ES-I3 (cell line): ENCODE results near the gene ARHGEF6.

Experiments used
- H3K36me3 ChIP-seq: 2 replicates; pipeline ENCODE4 v1.6.1; 2013; ENCODE audit warnings: mild to moderate bottlenecking, low read length, control low read depth, moderate library complexity; ENCODE audit not compliant: insufficient read depth
- H3K4me1 ChIP-seq: 2 replicates; pipeline ENCODE4 v1.6.1; 2013; ENCODE audit warnings: mild to moderate bottlenecking, control low read depth, low read length; ENCODE audit not compliant: insufficient read depth
- H3K9ac ChIP-seq: 2 replicates; pipeline ENCODE4 v1.6.1; 2013; ENCODE audit warnings: low read depth, mild to moderate bottlenecking, low read length, moderate library complexity
- H3K9me3 ChIP-seq: 2 replicates; pipeline ENCODE4 v1.6.1; 2013; ENCODE audit warnings: mild to moderate bottlenecking, low read length, moderate library complexity; ENCODE audit not compliant: control insufficient read depth, insufficient read depth

Gene ARHGEF6

GRCh38 chrX:136747003-136747986 is 33.4 kb downstream of the ARHGEF6 start:
- Histone ChIP-seq H3K4me1 (peaks cover 18% of the 10 kb centered on the region), H3K9ac (no peak overlapping the region), H3K36me3 (no peaks in the 10 kb centered on the region), H3K9me3 (no peaks in the 10 kb centered on the region)

GRCh38 chrX:136745215-136746173 is 35.2 kb downstream of the ARHGEF6 start:
- H3K9ac ChIP-seq, result no peak overlapping the region
- H3K9me3 ChIP-seq, result no peaks in the 10 kb centered on the region
- H3K36me3 ChIP-seq, result no peaks in the 10 kb centered on the region
- H3K4me1 ChIP-seq, result peaks cover 18% of the 10 kb centered on the region

- no peaks in the 10 kb centered on the region for H3K9me3 ChIP-seq
- peaks cover 18% of the 10 kb centered on the region for H3K4me1 ChIP-seq
- H3K9ac ChIP-seq, result no peak overlapping the region
- no peaks in the 10 kb centered on the region for H3K36me3 ChIP-seq
Observed at GRCh38 chrX:136742721-136743379, 37.9 kb downstream of the ARHGEF6 start.

DNA sequence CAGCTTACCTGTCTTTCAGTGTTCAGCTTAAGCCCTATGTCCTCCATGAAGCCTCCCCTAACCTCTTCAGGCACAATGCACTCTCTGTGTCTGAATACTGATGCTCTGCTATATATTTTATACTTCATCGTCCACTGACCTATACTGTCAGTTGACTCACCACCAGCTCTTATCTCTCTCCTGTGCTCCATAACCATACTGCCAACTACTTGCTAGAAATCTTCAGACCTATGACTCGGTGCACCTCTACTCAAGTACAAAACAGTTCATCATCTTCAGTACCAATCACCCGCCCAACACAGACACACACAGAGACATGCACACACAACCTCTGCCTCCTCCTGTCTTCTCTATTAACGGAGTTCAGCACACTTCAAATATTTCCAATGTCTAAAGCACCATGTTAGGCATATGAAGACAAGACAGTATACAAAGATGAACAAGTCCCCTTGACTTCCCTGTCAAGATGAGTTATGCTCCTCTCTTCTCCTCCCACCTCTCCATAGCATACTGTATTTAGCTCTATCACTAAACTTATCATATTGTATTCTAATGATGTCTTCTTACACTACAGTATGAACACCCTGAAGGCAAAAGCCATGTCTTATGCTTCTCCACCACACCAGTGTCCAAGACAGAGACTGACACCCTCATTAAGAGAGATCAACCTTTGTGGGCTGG is 42.5 kb downstream of the ARHGEF6 start:
- H3K4me1 ChIP-seq, result no peaks in the 10 kb centered on the region

DNA sequence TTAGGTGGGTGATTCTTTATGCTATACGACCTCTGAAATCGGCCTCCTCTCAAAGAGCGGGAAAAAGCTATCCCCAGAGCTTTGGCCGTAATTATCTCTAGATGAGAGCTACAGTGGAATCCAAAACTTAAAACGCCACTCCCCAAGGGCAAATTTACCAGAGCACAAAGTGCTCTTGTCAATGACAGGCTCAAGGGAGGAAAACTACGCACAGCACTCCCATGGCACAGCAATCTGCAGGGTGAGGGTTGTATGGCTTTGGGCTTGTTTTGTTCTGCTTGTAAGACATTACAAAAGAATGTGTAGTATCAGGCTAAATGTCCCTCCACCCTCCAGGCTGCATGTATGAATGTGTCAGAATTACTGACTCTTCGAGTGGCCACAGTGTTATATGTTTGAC is 44.0 kb downstream of the ARHGEF6 start:
- Histone ChIP-seq H3K9ac (no peak overlapping the region), H3K4me1 (no peaks in the 10 kb centered on the region), H3K36me3 (no peaks in the 10 kb centered on the region), H3K9me3 (no peaks in the 10 kb centered on the region)

More for the DNA sequence above, 42.5 kb downstream of the ARHGEF6 start:
- H3K36me3 ChIP-seq, result no peaks in the 10 kb centered on the region
- H3K9ac ChIP-seq, result no peak overlapping the region
- no peaks in the 10 kb centered on the region for H3K9me3 ChIP-seq

DNA sequence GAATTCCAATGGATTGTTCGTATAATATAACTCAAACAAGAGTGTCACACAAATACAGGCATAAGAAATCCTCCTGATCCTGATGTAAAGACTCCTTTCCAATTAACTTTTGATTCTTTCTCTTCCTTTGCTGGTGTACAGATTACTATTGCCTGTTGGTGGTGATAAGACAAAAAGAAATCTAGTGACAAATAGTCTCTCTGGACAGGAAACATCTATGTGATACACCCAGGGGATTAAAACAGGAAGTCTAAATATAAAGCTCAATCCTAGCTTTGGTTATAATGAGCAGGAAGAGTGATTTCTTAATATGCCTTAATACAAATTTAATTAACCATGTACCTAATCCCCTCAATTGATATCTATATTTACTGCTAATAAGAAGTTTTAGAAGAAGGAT is 45.1 kb downstream of the ARHGEF6 start:
- H3K9ac ChIP-seq, result no peak overlapping the region
- no peaks in the 10 kb centered on the region for H3K36me3 ChIP-seq
- H3K4me1 ChIP-seq, result no peaks in the 10 kb centered on the region
- no peaks in the 10 kb centered on the region for H3K9me3 ChIP-seq

- no peak overlapping the region for H3K9ac ChIP-seq
- H3K36me3 ChIP-seq, result no peaks in the 10 kb centered on the region
- H3K9me3 ChIP-seq, result no peaks in the 10 kb centered on the region
- no peaks in the 10 kb centered on the region for H3K4me1 ChIP-seq
Observed at GRCh38 chrX:136733613-136734012, 47.1 kb downstream of the ARHGEF6 start.

DNA sequence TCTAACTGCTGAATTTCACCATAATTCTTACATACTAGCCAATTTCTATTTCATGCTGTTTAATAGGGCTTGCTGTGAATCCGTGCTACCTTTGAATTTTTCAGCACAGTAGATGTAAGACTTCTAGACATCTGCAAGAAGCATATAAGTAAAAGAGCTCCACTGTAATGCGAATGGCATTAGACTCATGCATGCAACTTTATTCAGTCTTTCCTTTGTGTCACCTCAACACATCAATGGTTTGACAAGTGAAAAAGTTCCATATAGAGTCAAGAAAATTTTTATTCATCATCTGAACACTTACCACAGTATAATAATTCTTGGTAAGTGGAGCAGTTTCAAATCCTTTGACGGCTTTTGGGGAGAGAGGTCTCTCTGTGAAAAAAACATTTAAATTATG is 48.9 kb downstream of the ARHGEF6 start:
- 0 out of 2 replicates have a peak, but pooled peaks cover 2% of the 10 kb centered on the region for H3K4me1 ChIP-seq
- H3K9ac ChIP-seq, result no peak overlapping the region
- H3K36me3 ChIP-seq, result no peaks in the 10 kb centered on the region
- no peaks in the 10 kb centered on the region for H3K9me3 ChIP-seq

DNA sequence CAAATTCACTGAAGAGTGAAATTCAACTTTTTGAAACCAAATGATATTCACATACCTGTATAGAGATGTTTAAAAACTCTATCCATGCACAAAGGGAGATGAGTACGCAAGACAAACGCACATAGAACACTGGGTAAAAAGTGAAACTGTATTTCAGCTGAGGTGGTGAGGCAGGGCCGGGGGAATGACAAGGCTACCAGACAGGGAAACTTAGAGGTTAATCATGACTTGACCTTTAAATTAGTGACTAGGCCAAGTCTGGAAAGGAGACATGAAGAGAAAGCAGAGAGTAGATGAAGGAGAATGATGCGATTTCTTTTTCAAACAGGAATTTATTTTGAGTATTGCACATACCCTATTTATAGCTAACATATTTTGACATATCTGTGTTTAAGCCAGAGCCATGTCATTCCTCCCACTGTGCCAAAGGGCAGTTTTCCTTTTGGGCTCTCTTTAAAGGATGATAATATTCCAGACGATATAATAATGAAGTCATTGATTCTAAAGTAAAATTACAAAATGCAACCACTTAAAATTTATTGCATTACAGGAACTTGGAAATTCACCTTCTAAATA is 49.4 kb downstream of the ARHGEF6 start:
- 0 out of 2 replicates have a peak, but pooled peaks cover 2% of the 10 kb centered on the region for H3K4me1 ChIP-seq
- H3K36me3 ChIP-seq, result no peaks in the 10 kb centered on the region
- H3K9me3 ChIP-seq, result no peaks in the 10 kb centered on the region
- H3K9ac ChIP-seq, result no peak overlapping the region

DNA sequence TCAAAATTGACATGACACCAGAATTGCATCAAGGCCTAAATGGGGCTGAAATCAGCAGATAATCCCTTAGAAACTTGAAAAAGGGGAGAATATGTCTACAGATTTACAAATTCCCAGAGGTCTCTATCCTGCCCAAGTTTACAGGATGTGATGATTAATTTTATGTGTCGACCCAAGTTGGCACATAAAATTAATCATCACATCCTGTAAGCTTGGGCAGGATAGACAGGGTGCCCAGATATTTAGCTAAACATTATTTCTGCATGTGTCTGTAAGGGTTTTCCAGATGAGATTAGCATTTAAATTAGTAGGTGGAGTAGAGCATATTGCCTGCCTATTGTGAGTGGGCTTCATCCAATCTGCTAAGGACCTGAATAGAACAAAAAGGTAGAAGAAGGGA is 52.3 kb downstream of the ARHGEF6 start:
- Histone ChIP-seq H3K9me3 (no peaks in the 10 kb centered on the region), H3K4me1 (0 out of 2 replicates have a peak, but pooled peaks cover 2% of the 10 kb centered on the region), H3K36me3 (no peaks in the 10 kb centered on the region), H3K9ac (no peak overlapping the region)

DNA sequence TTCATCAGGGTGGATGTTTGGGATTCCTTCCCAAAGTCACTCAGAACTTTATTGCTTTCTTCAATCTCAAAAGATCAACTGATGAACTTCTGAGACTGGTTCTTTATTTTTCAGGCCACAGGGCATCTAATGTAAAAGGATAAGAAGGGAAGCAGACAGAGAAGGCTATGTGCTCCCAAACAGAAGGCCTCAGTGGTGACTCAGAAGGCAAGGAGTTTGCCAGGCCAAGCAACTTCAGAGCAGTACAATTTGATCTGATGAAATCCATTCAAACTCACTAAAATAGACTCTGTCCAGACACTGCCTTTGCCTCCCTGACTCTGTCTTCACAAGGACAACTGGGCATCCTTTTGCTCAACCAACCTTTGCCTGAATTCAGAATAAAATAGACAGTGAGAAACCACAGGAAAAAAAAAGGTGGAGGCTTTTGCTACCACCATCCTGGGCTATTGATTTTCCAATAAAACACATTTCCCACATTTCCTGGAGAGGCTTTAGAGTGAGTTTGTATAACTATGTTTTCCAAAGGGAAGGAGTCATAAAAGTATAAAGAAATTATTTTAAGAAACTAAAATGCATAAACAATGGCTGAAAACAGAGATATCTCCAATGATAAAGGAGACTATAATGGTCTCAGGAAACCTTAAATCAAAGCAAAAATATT is 55.2 kb downstream of the ARHGEF6 start:
- Histone ChIP-seq H3K9me3 (no peaks in the 10 kb centered on the region), H3K36me3 (no peaks in the 10 kb centered on the region), H3K9ac (no peak overlapping the region), H3K4me1 (0 out of 2 replicates have a peak, but pooled peaks cover 2% of the 10 kb centered on the region)

DNA sequence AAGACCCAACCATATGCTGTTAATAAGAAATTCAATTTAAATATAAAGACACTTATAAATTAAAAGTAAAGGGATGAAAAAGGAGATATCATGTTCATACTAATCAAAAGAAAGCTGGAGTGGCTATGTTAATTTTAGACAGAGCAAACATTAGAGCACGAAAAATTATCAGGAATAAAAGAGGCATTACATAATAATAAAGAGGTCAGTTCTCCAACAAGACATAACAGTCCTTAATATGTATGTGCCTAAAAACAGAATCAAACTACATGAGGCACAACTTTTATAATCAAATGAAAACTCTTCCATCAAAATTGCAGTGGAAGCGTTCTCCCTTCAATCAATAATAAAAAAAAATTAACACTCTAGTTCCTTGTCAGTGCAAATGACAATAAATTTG is 62.6 kb downstream of the ARHGEF6 start:
- Histone ChIP-seq H3K9me3 (no peaks in the 10 kb centered on the region), H3K36me3 (no peaks in the 10 kb centered on the region), H3K4me1 (peaks cover 3% of the 10 kb centered on the region; the same call in 1 of the 2 replicates), H3K9ac (no peak overlapping the region)
